ENCODE measurements around the gene SGTA.
"Not testable (repeated sequence)": the region's sequence is repeated elsewhere in the genome, so short reads cannot be mapped to it uniquely, and the experiment has no call there.

SGTA gene, protein sequence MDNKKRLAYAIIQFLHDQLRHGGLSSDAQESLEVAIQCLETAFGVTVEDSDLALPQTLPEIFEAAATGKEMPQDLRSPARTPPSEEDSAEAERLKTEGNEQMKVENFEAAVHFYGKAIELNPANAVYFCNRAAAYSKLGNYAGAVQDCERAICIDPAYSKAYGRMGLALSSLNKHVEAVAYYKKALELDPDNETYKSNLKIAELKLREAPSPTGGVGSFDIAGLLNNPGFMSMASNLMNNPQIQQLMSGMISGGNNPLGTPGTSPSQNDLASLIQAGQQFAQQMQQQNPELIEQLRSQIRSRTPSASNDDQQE

DNA sequence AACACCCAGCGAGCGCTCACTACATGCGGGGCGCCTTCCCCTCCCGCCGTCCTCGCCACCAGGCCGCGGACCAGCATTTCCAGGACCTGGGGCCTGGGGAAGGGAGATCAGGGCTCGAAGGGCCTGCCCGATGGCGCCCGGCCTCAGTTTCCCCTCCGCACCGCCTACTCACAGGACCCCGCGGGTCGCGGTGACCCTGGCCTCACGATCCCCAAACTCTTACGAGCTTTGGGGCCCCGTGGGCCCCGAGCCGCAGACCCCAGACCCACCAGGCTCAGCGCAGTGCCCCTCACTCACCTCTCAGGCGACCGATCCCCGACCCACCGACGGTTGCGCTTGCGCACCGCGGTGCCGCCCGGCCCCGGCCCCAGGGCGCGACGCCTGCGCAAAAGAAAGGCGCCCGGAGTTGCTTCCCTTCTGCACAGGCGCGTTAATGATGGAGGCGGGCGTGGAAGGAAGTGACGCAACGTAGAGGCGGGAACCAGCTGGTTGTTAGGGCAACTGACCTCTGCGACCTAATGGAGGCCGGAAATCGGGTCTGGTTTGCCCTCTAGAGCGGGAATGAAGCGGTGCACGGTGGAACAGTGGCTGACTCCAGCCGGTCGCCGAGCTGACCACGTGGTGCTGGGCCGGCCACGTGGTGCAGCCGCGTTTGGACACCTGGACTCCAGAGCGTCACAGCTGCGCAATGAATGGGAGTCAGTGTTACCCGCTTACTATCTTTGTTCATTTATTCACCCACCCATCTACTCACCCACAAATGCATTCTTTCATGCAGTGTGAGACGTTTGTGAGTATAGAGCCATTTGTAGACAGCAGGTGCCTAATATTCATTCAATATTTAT is at the start of gene SGTA:
SGTA (minus strand) TSS at position 338 of the 845 bp plus-strand sequence. CDS start 14,205 bp downstream, outside the sequence.
- DNase-seq: peak; percentile 96

GRCh38 chr19:2827840-2828489 is 44.9 kb upstream of the SGTA start:
- no peak for DNase-seq

GRCh38 chr19:2827022-2827421 is 43.9 kb upstream of the SGTA start:
- DNase-seq: no peak

- DNase-seq: no peak
These were observed 41.1 kb upstream of the SGTA start for GRCh38 chr19:2824129-2824528.

- no peak for DNase-seq
These were observed 40.6 kb upstream of the SGTA start for GRCh38 chr19:2823646-2824045.

GRCh38 chr19:2822846-2823245 is 39.8 kb upstream of the SGTA start:
- DNase-seq: no peak

DNA sequence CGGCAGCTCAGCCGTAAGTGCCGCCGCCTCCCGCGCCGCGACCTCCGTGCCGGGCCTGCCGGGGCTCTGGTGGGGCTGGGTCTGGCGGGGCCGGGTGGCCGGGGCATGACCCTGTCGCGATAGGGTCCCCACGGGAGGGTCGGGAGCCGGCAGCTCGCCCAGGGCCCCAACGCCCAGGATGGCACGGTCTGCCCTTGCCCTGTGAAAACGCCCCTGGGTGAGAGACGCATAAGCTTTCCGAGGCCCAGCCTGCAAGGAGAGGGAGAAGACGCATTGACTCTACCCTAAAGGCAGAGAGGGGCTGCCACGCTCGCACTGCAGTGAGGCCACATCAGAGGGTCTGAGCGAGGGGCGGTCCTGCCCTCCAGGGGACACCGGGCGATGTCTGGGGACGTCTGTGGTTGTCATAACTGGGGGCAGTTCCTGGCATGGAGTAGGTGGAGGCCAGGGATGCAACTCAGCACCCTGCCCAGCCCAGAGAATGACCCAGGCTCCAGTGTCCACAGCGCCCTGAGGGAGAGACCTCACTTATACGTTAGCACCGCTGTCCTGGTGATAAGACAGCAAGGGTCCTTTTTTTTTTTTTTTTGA is 37.1 kb upstream of the SGTA start:
- no peak for DNase-seq

- peak; percentile 75 for DNase-seq
These were observed 36.6 kb upstream of the SGTA start, which contains the start of gene ZNF554 for GRCh38 chr19:2819540-2820111. ZNF554 (plus strand) TSS chr19:2819868; CDS start chr19:2820072, 204 bp downstream.

DNA sequence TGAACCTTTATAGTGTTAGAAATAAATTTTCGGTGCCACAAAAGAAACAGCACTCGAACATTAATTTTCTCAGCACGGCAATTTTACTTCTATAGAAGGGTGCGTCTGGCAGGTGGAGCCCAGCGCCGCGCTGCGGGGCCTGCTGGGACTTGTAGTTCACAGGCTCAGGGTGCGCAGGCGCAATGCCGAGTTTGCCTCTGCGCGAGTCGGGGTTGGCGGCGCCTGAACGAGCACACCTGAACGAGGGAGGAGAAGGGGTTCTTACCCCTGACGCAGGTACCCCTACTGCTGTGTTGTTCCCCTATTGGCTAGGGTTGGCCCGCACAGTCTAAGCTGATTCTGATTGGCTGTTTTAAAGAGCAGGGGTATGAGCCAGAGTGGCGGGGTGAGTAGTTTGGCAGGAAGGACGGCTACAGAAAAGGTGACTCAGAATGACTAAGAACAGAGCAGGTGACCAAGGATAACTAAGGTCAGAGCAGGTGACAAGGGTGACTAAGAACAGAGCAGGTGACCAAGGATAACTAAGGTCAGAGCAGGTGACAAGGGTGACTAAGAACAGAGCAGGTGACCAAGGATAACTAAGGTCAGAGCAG is 34.3 kb upstream of the SGTA start:
- DNase-seq: not testable (repeated sequence)

DNA sequence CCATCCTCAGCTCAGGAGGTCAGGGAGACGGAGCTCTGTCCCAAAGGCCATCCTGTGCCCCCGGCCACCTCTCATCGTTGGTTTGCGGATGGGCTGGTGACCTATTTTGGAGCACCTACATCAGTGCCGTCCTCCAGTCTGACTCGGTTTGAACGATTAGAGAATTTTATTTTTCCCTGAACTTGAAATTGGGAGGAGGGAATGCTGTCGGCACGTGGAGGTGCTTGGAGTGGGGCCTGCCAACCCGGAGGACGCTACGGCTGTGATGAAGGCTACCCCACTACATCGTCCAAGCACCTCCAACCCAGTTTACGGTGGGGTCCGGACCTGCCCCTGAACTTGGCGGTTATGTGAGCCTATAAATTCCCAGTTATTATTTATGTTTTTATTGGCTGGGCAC is 33.6 kb upstream of the SGTA start:
- DNase-seq: no peak

- DNase-seq: no peak
These were observed 32.9 kb upstream of the SGTA start for GRCh38 chr19:2815923-2816322.

DNA sequence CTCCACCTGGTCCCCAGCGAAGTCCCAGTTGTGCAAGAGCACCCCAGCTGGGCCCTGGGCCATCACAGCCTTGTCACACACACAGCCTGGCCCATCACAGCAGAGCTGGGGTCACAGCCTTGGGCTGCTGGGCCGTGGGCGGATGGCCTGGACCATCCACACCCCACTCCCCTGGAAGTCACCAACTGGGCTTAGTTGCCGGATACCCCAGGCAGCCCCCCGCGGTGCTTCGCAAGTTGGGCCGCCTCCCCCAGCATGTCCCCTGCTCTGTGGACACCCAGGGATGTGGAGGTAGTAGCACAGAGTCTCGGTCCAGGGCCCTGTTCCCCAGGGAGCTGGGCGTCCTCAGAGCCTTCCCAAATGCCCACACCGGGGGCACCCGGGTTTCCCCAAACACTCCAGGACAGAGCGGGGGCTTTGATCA is 32.1 kb upstream of the SGTA start:
- no peak for DNase-seq

- DNase-seq: no peak
These were observed 31.4 kb upstream of the SGTA start for GRCh38 chr19:2814426-2814825.

DNA sequence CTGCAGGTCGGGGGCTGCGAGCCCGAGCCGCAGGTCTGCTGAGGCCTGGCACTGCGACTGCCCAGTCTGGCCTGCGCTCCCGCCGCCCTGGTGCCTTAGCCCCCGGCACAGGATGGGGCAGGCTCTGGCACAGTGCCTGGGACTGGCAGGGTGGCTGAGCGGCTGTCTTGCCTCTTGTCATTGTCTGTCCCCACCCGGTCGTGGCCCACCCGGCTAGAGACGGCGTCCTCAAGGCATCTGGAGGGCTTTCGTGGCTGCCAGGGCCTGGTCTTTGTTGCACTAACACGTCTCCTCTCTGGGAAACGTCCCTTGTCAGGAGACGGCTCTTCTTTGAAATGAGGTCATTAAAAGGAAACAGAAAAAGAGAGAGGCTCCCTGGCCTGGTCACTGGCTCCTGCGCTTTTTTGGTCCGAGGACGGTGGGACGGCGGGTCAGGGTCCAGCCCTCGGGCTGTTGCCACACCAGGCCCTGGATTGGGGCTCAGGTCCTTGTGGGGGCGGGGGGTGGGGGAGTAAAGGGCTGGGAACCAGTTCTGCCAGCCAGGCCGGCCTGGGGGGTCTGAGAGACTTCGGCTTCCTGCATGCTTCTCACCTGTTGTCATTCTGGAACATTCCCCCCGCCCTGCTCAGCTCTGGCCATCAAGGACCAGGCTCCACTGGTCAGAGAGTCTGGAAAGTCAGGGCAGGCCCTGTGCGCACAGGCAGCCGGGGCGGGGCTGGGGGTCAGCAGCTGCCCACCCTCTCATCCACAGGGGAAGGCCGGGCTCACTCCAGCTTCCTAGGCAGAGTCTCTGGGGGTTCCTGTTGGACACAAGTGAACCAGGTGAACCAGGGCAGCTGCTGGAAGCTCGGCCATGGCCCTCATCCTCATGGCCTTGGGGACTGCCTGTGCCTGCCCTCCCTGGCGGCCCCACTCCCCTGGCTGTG is 30.4 kb upstream of the SGTA start:
- no peak for DNase-seq

- no peak for DNase-seq
These were observed 29.6 kb upstream of the SGTA start for GRCh38 chr19:2812414-2813234.

DNA sequence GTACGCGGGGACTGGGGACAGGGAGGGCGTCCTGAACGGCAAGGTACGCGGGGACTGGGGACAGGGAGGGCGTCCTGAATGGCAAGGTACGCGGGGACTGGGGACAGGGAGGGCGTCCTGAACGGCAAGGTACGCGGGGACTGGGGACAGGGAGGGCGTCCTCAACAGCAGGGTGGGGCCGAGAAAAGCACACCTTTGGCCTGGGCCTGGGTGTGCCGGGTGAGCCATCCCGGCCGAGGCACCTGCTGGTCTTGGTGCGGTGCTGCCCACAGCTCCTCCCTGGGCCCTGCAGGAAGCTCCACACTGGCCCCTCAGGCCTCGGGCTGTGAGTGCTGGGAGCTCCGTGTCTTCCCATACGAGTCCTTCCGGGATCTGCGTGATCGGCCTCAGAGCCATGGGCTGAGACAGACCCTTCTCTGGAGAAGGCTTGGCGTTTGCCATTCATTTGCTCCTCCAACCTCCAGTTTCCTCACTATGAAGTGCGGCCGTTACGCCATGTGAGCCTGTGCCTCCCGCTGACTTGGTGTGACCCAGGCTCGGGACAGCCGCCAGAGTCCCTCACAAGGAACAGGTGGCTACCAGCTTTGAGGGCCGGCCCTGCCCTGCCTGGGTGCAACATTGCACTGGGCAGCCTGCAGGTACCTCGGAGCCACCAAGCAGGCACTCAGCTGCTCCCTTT is 28.8 kb upstream of the SGTA start:
- DNase-seq: no peak

DNA sequence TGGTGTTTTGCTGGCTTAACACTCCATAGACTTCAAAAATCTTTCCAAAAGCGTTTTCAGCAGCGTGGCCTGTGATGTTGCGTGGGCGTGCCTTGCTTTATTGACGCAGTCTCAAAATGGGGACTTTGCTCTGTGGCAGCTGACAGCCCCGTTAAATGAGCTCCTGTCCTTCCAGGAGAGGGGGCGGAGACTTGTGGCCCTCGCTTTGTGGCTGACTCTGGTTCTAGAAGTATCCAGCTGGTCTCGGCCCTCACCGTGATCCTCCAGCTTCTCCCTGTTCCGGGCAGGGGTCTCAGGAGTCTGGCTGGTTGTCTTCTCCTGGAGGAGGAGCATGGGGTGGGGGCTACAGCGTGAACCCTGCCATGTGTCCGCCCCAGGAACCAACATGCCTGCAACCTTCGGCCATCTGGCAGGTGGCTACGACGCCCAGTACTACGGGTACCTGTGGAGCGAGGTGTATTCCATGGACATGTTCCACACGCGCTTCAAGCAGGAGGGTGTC is 28.2 kb upstream of the SGTA start:
- DNase-seq: no peak

DNA sequence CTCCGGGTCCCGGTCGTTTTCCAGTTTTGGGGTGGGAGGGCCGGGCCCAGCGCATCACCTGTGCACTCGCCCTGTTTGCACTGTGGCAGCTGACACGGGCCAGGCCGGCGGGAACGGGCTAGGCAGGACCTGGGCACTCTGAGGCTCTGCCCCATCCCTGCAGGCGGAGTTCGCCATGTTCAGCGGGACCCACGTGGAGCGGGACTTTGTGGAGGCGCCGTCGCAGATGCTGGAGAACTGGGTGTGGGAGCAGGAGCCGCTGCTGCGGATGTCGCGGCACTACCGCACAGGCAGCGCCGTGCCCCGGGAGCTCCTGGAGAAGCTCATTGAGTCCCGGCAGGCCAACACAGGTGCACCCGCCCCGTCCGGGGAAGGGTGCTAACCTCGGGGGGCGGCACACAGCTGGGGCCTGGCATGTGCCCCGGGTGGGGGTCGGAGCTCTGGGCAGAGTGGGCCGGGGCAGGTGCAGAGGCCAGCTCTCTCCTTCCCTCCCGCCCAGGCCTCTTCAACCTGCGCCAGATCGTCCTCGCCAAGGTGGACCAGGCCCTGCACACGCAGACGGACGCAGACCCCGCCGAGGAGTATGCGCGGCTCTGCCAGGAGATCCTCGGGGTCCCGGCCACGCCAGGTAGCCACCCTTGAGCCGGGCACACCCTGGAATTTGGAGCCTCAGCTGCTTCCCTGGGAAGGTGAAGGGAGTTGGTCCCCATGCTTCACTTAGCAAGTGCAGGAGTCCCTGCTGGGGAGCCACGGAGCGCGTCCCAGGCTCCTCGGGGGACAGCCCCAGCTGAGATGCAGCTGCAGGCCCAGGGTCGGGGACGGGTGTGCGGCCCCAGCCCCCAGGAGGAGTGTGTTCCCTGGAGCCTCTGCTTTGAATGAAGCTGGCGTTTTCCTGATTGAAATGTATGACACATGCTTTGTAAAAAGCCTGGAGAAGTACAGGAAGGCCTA is 27.3 kb upstream of the SGTA start:
- DNase-seq: no peak
